GM12801 (cell line): ENCODE results near the gene TRIO.

Experiments
- TF ChIP-seq, protein P1 (sequence below): IDR thresholded peaks from one replicate; pipeline ENCODE4 v1.5.1; 2011; ENCODE audit warnings: control low read depth; ENCODE audit not compliant: insufficient read length; ENCODE audit errors: extremely low read depth

Gene TRIO

DNA sequence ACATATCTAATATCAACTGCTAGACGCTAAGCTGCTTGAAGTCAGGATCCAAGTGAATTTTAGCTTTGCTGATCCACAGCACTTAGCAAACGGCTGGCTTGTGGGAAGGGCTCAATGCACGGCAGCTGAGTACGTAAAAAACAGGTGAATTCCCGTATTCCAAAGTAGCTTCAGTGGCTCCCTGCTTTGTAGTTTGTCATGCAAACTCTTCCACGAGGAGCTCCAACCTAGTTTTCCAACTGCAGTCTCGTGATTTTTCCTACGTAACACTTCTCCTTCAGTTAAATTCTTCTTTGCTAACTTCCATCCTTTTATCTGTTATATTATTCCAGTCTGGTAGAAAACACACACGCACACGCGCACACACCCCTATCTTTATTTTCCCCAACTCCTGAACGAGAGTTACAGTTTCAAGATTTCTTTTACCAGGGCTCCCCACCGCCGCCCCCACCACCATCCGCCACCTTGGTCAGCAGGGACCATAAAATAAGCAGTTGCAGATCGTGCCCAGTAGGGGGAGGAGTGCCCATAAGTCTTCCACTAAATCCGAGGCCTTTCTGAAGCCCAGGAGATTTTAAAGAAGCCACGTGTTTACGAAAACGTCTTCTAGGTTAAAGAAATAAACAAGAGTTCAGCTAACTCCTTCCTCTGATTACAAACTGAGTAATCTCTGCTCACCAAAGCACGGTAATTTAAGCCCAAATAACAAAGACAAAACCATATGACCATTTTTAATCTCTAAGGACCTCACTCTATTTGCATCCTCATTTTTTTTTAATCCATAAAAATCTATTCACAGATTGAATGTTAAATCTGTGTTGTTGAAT is 34.8 kb upstream of the TRIO start:
- TF ChIP-seq, protein P1, sequence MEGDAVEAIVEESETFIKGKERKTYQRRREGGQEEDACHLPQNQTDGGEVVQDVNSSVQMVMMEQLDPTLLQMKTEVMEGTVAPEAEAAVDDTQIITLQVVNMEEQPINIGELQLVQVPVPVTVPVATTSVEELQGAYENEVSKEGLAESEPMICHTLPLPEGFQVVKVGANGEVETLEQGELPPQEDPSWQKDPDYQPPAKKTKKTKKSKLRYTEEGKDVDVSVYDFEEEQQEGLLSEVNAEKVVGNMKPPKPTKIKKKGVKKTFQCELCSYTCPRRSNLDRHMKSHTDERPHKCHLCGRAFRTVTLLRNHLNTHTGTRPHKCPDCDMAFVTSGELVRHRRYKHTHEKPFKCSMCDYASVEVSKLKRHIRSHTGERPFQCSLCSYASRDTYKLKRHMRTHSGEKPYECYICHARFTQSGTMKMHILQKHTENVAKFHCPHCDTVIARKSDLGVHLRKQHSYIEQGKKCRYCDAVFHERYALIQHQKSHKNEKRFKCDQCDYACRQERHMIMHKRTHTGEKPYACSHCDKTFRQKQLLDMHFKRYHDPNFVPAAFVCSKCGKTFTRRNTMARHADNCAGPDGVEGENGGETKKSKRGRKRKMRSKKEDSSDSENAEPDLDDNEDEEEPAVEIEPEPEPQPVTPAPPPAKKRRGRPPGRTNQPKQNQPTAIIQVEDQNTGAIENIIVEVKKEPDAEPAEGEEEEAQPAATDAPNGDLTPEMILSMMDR = no peak

DNA sequence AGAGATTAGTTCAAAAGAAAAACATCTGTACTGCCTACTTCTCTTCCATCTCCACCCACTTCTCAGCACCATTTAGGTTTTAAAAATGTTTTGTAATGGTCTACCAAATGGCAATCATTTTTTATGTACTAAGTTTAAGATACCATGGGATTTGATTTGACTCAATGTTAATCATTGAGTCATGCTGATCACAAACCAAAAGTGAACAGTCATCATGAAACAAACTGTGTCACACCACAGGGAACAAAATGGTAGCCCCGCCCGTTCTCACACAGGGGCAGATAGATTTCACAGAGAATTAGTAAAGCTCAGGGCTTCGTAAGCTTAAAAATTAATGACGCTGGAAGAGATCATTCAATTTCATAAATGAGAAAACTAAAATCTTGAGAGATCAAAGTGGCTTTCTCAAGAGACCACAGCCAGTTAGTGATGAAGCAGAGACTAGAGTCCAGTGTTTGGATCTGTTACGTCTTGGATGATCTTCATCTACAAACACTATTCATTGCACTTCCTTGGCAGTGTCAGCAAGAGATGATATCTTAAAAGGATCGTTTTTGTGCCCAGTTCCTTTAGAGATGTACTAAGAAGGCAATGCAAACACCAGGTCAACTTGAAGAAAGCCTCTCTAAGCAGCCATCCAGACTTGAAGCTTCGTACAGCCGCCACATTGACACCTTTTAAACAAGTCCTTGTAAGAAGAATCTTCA is 33.9 kb upstream of the TRIO start:
- TF ChIP-seq, protein P1 = no peak

DNA sequence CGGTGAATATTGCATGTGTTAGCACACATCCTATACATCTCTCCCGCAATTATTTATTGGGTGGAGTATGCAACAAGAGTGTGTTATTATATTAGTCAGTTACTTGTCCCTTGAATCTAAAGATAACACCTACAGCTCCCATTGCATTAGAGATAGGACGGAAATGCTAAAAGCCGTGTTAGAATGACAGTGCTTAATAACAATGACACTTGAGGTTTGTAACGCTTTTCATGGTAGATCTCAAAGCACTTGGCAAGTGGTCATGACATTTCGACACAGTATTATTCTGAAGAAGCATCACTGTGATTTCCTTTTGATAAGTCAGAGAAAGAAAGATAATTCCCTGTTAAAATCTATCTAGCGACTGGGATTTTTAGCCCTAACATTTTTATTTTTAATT is 33.4 kb upstream of the TRIO start:
- TF ChIP-seq, protein P1 = no peak

DNA sequence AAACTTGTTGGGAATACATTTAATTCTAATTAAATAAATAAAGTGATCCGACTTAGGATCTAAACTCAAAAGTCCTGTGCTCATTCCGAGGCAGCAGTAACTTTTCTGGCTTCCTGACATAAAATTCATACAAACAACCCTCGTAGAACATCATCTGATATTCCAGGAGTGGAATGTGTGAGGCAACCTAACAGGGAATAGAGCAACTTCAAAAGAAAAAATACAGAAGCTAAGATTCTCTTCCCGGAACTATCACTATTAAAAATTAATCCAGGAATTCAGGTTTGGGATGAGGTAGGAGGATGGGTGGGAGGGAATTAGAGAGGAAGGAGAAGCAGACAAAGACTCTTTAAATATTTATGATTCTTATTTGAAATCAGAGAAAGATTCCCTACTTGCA is 32.9 kb upstream of the TRIO start:
- TF ChIP-seq, protein P1 = no peak

DNA sequence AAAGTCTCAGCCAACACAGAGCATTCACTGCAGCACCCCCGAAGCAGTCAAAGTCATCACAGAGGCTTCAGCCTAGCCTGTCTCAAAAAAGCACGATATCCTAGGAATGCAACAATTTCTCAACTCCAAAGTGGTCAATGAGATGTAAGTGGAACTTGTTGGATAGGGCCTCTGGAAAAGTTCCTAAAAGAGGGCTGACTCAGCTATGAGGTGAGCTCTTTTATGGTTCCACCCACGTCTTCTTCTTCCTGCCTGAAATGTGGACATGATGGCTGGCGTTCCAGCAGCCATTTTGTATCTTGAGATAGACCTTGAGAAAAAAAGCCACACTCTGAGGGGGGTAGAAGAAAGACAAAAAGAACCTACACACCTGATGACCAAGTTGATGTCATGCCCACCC is 32.5 kb upstream of the TRIO start:
- TF ChIP-seq, protein P1 = no peak

DNA sequence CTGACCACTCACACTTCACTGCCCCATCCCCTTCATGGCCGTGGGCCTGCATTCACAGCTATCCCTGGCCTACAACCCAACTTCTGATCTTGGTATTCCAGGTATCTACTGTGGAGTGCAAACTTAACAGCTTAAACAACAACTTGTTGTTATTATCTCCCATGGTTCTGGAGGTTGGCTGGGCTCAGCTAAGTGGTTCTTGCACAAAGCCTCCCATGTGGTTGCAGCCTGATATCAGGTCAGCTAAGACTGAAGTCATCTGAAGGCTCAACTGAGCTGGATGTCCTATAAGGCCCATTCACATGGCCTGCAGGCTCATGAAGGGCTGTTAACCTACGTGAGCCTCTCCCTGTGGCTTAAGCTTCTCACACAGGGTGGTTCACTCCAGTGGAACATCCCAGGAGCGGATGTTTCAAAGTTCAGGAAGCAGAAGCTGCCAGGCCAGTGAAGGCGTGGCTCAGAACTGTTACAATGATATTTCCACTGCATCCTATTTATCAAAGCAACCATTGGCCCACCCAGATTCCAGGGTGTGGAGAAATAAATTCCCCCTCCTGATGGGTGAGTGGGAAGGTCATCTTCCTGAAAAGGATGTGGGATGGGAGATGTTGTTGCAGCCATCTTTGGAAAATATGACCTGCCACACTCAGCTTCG is 30.0 kb upstream of the TRIO start:
- TF ChIP-seq, protein P1 = no peak

DNA sequence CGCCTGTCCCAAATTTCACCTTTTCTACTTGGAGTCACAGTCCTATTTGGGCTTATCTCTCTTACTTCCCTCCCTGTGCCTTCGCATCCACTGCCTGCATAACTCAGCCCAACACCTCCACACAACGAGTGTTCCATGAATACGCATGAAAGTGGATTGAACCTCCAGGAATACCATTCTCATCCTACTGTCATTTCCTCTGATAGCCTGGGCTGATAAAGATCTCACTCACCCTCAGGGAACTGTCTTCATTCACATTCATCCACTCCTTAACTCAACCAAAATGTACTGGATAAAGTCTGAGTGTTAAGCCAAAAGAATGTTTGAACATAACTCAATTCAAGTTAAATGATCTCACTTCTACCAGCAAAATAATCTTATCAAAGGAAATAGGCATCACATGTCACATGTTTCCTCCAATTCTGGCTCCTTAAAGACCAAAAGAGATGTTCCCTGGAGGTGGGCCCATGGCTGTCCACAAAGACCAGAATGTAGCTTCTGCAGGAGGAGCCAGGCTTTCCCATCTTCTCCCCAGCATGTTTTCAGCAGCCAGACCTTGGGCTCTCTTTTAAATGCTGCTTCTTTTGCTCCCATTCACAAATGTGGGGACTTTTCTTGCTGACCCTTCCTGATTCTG is 28.4 kb upstream of the TRIO start:
- TF ChIP-seq, protein P1 = no peak
